SK-N-SH treated with all-trans-retinoic acid at 6 μM for 48 hours (cell line): ENCODE data around the gene POU3F3.

Experiments used
- ISL1 ChIP-seq: fragments of 250-450 bp; sonication (Bioruptor Pico); IDR thresholded peaks from 2 replicates; pipeline ENCODE4 v2.1.2; 2022; ENCODE audit warnings: mild to moderate bottlenecking, moderate library complexity
- RARB ChIP-seq: fragments of 250-450 bp; sonication (Bioruptor Pico); IDR thresholded peaks from 2 replicates; pipeline ENCODE4 v1.8.0; 2021; ENCODE audit warnings: mild to moderate bottlenecking, moderate library complexity
- SNAI2 ChIP-seq: fragments of 250-450 bp; sonication (Bioruptor Pico); IDR thresholded peaks from 2 replicates; pipeline ENCODE4 v1.5.0; 2020; ENCODE audit warnings: mild to moderate bottlenecking, moderate library complexity
- ZNF565 ChIP-seq: fragments of 450-650 bp; formaldehyde crosslinking; conservative IDR thresholded peaks from 2 replicates; pipeline ENCODE4 v1.5.0; 2020; ENCODE audit warnings: low read depth, mild to moderate bottlenecking, moderate library complexity

DNA sequence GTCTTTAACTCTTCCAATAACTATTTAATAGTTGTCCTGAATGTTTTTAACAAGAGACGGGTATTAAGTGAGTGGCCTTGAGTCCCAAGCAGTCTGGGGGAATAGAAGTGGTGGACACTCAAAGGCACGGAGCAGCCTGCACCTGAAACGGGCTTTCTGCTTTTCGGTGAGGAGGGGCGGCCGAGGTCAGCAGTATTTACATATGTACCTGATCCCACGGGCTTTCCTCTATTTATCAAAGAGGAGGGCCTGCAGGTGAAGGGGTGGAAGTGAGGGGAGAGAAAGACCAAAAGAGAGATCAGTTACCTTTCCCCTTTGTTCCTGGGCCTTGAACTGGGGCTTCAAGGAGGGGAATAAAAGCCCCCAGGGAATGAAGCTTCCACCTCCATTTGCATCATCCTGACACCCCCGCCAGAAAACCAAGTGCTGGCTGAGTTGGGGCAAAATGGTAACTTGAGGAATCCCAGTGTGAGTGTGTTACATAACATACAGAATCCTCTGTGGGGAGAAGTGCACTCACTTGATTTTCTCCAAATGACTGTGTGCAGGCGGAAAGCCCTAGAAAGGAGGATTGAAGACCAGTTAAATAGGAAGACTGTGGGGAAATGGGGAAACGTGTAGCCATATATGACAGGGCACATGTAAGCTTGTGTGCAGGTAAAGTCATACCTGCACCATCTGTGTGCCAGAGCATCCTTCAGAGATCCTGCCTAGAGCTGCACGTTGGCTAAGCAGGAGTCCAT is 12.4 kb downstream of the POU3F3 start:
- TF ChIP-seq RARB (CRISPR knock-in tag) = no peak
- no peak for TF ChIP-seq SNAI2 (CRISPR knock-in tag)
- TF ChIP-seq ISL1 (CRISPR knock-in tag) = no peak
- TF ChIP-seq ZNF565 (CRISPR knock-in tag) = no peak
